Stimulated activated CD8-positive, alpha-beta memory T cell treated with anti-CD3 and anti-CD28 coated beads, Interleukin-7, amount 100 ng/mL, for 48 hours (primary cell): ENCODE measurements around the gene TPBG.
"Not testable (repeated sequence)": the region's sequence is repeated elsewhere in the genome, so short reads cannot be mapped to it uniquely, and the experiment has no call there.

ENCODE experiments used
- DNase-seq, 2 donors: peaks; one replicate each; pipeline ENCODE4 v3.0.0-alpha.2; 2020; ENCODE audit warnings: low read depth in 1 of 2; ENCODE audit errors: extremely low read depth in 1 of 2

TPBG gene

GRCh38 chr6:82372656-82373055, 9.0 kb downstream of the TPBG start:
- no peak for DNase-seq

- DNase-seq = no peak
Measured at GRCh38 chr6:82374516-82374915, 10.9 kb downstream of the TPBG start.

GRCh38 chr6:82376636-82377035, 13.0 kb downstream of the TPBG start:
- DNase-seq = no peak

- DNase-seq = no peak
Measured at GRCh38 chr6:82380566-82381185, 17.1 kb downstream of the TPBG start.

- DNase-seq = no peak
Measured at GRCh38 chr6:82381278-82381677, 17.7 kb downstream of the TPBG start.

DNA sequence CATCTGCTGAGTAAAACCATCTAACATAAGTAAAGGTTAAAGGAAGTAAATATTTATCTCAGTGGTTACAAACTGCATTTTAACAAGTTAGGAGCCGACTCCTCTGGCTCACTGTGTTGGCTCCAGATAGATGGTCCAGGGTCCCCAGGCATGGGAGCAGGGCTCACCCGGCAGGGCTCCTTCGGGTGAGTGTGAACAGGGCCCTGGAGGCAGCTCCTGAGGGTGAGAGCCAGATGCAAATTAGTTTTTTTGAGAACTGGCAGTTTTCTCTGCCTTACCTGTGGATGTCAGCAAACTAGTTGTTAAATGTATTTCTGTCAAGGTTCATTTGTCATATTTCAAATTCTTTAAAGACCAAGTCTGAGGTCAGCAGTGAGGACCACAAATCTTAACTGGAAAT, 21.5 kb downstream of the TPBG start:
- no peak for DNase-seq

GRCh38 chr6:82385546-82385945, 21.9 kb downstream of the TPBG start:
- DNase-seq = no peak

DNA sequence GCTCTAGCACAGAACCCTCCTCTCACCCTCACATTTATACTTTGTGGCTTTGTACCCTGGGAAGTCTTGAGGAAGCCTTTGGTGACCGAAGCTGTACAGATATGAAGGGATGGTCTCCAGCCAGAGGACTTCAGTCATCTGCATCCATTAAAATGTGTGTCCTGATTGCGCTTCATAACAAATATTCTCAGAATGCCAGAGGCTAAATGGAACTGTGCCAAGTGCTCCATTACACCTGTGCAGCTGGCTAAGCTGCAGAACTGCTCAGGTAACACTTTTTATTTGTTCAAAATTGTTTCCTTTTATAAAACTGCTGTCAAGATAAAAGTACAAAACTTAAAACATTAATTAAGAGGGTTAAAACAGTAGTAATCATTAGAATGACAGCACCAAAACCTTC, 22.3 kb downstream of the TPBG start:
- DNase-seq = no peak

DNA sequence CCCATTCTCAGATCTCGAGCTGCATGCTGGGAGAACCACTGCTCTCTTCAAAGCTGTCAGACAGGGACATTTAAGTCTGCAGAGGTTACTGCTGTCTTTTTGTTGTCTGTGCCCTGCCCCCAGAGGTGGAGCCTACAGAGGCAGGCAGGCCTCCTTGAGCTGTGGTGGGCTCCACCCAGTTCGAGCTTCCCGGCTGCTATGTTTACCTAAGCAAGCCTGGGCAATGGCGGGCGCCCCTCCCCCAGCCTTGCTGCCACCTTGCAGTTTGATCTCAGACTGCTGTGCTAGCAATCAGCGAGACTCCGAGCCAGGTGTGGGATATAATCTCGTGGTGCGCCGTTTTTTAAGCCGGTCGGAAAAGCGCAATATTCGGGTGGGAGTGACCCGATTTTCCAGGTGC, 31.2 kb downstream of the TPBG start:
- DNase-seq = not testable (repeated sequence)

GRCh38 chr6:82396964-82397751, 33.5 kb downstream of the TPBG start:
- DNase-seq = no peak

GRCh38 chr6:82397962-82398692, 34.5 kb downstream of the TPBG start:
- DNase-seq = no peak

DNA sequence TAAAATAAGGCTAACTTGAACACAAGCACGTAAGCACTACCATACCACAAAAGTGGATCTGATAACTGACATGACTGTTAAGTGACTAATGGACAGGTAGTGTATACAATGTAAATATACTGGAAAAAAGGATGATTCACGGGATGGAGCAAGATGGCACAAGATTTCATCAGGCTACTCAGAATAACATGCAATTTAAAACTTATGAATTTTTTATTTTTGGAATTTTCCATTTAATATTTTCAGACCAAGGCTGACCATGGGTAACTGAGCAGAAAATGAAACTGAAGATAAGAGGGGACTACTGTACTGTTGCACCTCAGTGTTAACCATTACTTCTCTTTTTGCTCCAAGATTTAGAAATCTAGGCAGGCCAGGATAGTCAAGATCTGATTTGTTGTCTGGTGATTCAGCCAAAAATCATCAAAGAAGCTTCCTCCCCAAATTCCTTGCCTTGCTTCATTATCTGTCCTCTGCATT, 45.4 kb downstream of the TPBG start:
- DNase-seq = no peak

DNA sequence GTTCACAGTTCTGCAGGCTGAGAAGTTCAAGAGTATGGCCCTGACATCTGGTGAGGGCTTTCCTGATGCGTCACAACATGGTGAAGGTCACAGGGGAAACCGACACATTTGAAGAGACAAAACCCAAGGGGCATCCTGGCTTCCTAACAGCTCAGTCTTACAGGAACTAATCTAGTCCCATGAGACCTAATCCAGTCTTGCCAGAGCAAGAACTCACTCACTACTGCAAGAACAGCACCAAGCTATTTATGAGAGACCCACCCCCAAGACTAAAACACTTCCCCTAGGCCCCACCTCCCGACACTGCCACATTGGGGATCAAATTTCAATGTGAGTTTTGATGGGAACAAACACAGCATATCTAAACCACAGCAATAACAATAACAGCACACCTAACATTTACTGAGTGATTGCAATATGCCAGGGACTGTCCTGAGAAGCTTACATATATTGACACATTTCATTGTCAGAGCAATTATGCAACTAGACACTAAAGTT, 46.6 kb downstream of the TPBG start:
- no peak for DNase-seq

DNA sequence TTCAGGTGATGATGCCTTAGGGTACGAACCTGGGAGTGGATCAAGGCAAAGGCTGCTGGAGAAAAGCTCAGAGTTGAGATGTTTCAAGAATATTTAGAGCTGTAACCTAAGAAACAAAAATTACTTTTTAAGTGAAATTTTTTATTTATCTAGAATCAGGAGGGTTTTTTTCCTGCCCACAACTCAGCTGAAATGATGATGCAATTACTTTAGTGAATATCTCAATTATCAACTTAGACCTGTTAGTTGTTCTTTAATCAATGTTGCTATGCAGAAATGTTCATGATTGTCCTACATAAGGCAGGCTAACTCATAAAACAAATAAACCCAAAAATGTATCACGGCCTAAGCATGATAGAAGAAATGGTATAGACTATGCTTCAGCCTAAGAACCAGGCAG, 50.3 kb downstream of the TPBG start:
- no peak for DNase-seq

- DNase-seq = no peak
Measured at GRCh38 chr6:82415820-82416219, 52.2 kb downstream of the TPBG start.

- DNase-seq = no peak
Measured at GRCh38 chr6:82416346-82416745, 52.7 kb downstream of the TPBG start.
